HG02852 (cell line): ENCODE results near the gene IGDCC3.
"Not testable (repeated sequence)": the region's sequence is repeated elsewhere in the genome, so short reads cannot be mapped to it uniquely, and the experiment has no call there.

Experiments used
- ATAC-seq: cut with Tn5 transposase; IDR thresholded peaks from one replicate; pipeline ENCODE4 v1.9.1; 2021; ENCODE audit warnings: mild to moderate bottlenecking, moderate library complexity; ENCODE audit not compliant: unreplicated experiment

Gene IGDCC3

DNA sequence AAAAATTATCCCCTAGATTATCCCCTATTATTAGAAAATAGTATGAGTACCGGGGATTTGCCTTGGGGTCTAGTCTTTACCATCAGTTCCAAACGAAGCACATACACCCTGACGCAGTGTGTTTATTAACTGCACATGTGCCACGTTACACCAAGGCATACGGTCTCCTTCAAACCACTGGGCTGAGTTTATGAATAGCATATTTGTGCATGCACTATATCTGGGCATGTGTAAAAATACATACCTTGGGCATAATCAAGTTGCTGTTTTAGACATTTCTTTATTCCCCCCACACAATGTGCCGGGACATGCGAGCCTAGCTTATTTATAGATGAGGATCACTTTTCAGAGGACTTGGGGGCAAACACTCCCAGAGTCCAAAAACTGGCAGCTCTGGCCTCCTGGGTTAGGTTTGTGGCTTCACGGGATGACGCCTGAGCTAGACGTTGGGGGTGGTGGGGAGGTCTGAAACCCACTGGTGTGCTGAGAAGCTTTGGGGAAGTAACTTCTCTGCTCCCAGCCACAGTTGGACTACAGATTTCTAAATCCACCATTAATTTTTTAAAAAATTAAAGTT lies 28.7 kb upstream of the IGDCC3 start:
- no peak for ATAC-seq

DNA sequence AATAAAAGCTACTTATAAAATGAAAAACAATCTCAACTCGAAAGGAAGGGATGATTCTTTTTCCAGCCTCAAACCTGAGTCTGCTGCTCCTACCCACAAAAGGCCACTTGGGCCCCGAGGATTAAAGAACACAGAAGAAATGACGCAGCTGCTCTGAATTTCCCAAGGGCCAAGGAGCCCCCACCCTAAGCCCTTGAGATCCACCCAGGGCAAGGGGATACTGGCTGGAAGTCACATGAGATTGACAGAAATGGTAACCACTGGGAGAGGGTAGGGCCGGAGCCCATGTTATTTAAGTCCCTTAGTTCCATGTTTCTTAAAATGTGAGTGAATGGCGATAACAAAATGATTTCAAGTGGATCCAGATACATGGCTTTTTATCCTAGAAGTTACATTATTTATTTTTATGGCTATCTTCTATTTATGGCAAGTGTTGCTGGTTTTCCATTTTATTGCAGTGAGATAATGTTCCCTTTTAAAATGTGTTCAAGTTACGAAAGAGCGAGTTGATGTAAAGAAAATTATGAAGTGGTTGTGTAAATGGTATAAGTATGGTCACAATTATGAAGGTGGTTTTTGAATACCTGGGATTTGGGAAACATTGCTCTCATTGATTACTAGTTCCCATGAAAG lies 28.1 kb upstream of the IGDCC3 start:
- no peak for ATAC-seq

- ATAC-seq = no peak
These were observed 26.5 kb upstream of the IGDCC3 start for GRCh38 chr15:65404186-65404872.

DNA sequence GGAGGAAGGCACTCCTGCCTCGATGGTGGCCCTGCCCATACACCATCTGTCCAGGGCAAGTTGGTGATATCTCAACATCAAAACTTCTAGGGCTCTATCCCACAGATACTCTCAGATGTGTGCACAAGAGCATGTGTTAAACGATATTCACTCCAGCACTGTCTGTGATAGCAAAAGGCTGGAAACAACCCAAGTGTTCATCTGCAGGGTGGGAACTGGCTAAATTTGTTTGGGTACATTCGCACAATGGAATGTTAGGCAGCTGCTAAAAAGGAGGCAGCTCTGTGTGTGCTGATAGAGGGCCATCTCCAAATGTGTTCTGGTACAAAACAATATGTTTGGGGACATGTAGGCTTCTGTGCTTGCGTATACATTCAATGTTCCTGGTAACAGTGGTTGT lies 25.2 kb upstream of the IGDCC3 start:
- ATAC-seq = no peak

- no peak for ATAC-seq
These were observed 23.9 kb upstream of the IGDCC3 start for GRCh38 chr15:65401611-65402240.

GRCh38 chr15:65400760-65401610 lies 23.2 kb upstream of the IGDCC3 start:
- no peak for ATAC-seq

GRCh38 chr15:65399997-65400396 lies 22.2 kb upstream of the IGDCC3 start:
- no peak for ATAC-seq

GRCh38 chr15:65399001-65399706 lies 21.4 kb upstream of the IGDCC3 start:
- ATAC-seq = no peak

DNA sequence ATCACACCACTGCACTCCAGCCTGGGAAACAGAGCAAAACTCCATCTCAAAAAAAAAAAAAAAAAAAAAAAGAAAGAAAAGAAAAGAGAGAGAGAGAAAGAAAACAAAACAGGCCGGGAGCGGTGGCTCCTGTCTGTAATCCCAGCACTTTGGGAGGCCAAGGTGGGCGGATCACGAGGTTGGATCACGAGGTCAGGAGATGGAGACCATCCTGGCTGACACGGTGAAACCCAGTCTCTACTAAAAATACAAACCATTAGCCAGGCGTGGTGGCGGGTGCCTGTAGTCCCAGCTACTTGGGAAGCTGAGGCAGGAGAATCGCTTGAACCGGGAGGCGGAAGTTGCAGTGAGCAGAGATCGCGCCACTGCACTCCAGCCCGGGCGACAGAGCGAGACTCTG lies 20.7 kb upstream of the IGDCC3 start:
- not testable (repeated sequence) for ATAC-seq

GRCh38 chr15:65396965-65397317 lies 19.1 kb upstream of the IGDCC3 start:
- ATAC-seq = no peak

DNA sequence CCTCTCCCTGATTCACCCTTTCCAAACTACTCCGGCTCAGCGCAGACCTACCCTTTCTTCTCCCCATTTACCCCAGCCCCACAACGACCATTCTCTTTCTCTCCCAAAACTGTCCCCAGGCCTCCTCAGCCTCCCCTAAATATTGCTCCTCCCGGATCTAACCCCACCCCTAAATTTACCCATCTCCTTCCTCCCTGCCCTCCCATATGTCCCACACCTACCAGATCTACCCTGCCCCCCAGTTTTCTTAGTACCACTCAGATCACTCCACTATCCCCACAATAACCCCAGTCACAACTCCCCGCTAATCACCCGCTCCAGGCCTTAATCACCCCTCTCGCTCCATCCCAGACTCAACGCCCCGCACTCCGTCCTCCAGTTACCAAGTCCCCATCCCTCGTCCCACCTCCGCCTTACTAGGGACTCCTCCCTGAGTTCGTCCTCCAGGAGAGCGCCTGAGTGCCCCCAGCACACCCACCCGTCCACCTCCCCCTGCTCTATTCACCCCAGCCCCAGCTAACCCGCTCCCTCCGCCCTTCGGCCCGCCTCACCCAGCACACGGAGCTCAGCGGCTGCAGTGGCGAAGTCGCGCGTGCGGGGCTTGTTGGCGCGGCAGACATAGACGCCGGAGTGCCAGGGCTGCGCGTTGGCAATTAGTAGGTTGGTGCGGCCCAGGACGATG lies 18.6 kb upstream of the IGDCC3 start:
- ATAC-seq = no peak

GRCh38 chr15:65395567-65396202 lies 17.9 kb upstream of the IGDCC3 start:
- no peak for ATAC-seq

GRCh38 chr15:65394936-65395335 lies 17.1 kb upstream of the IGDCC3 start:
- ATAC-seq = no peak

- ATAC-seq = no peak
These were observed 16.5 kb upstream of the IGDCC3 start for GRCh38 chr15:65394280-65394789.

DNA sequence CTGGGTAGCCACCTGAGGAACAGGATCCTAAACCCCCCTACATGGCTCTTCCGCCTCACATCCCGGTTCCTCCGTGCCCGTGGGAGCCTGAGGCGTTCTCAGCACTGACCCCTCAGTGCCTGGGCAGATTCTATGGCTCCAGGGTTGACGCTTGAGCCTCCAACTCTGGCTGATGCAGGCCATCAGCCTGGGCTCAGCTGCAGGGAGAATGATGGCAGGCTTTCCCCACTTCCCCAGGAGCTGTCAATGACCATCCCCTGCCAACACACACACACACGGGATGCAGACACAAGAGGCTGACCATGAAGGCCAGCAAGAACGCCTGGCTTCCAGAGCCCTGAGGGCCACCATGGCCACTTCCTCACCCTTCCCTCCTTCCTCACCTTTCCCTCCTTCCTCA lies 15.8 kb upstream of the IGDCC3 start:
- no peak for ATAC-seq

DNA sequence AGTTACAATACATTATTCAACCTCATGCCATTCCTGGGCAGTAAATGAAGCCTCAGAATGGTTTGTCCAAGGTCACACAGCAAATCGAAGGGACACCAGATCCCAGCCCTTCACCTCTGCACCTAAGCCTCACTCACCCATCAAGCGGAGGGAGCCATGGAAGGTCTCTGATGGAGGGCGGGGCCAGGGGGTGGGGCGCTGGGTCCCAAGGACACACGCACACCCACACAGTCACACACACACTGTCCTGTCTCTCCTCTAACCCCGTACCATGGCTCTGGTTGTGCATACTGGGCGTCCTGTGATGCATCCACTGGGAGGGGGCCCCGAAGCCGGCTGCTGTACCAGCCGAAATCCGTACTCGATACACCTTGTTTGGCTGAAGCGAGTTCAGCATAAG lies 15.3 kb upstream of the IGDCC3 start:
- ATAC-seq = no peak

DNA sequence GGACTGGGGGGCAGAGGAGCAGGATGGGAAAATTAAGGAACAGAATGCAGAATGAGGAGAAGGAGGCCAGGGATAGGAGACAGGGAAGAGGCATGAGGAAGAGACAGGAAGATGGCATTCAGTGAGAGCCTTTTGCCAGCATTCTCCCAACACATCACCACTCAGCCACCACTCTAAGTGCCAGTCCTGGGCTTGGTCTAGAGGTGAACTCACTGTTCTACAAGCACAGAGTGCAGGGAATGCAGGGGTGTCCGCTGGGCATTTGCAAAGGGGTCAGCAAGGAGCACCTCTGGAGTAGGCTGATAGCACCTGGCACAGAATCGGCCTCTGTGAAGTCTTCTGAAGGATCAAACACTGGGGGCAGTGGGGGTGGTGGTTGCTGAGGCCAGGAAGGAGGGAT lies 14.6 kb upstream of the IGDCC3 start:
- ATAC-seq = no peak

GRCh38 chr15:65391732-65392131 lies 13.9 kb upstream of the IGDCC3 start:
- ATAC-seq = no peak

DNA sequence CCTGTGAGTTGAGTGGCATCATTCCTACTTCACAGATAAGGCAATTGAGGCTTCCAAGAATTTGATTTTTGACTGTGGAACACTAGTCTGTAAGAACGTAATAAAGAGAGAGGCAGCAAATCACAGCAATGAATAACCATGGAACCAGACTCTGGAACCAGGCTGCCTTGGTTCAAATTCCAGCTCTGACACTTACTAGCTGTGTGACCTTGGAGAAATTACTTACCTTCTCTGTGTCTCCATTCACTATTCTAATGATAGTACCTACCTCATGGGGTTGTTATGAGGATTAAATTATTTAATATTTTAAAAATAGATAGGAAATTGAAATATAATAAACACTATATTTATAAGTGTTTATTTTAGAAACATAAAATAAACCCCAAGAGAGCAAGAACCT lies 12.6 kb upstream of the IGDCC3 start:
- ATAC-seq = no peak
